Measurements from ENCODE around the gene KIR2DL1. TPM values are rescaled to one million over a fixed set of nuclear protein-coding genes. Genes with fewer than 3 reads are reported as not detected.

KIR2DL1 gene
- total and polyA plus RNA-seq, 2 of the 4 experiments (the other 2 are of a cell fraction): not detected

Small RNAs within 50 kb of the gene (microRNA-seq; reads per million reads assigned to microRNA genes)
- gene KIR3DP1 (ENCODE audit: insufficient read depth, insufficient read length): not detected

Small RNAs within 50 kb of the gene (small RNA-seq; reads per million reads assigned to genes)
- 0 reads per million in 5 experiments for gene KIR3DP1

Other genes with a start within 250 kb of the KIR2DL1 start
- not detected in 2 replicates for gene LILRA2, start 196.0 kb upstream of the KIR2DL1 start, total RNA-seq (2012; rRNA removed)
- not detected in 2 replicates for gene LILRA2, start 196.0 kb upstream of the KIR2DL1 start, polyA plus RNA-seq (2012; rRNA removed)
- gene LILRA1, start 176.2 kb upstream of the KIR2DL1 start, total RNA-seq (2012; rRNA removed): not detected in 2 replicates
- gene LILRA1, start 176.2 kb upstream of the KIR2DL1 start, polyA plus RNA-seq (2012; rRNA removed): not detected in 2 replicates
- gene LILRB1, start 139.3 kb upstream of the KIR2DL1 start, total RNA-seq (2012; rRNA removed): not detected in 2 replicates
- gene LILRB1, start 139.3 kb upstream of the KIR2DL1 start, polyA plus RNA-seq (2012; rRNA removed): not detected in 2 replicates
- not detected in 2 replicates for gene LILRB4, start 106.8 kb upstream of the KIR2DL1 start, total RNA-seq (2012; rRNA removed)
- not detected in 2 replicates for gene LILRB4, start 106.8 kb upstream of the KIR2DL1 start, polyA plus RNA-seq (2012; rRNA removed)
- not detected in 2 replicates for gene KIR3DL3, start 45.4 kb upstream of the KIR2DL1 start, total RNA-seq (2012; rRNA removed)
- not detected in 2 replicates for gene KIR3DL3, start 45.4 kb upstream of the KIR2DL1 start, polyA plus RNA-seq (2012; rRNA removed)
- gene KIR2DL3, start 31.3 kb upstream of the KIR2DL1 start, total RNA-seq (2012; rRNA removed): not detected in 2 replicates
- gene KIR2DL3, start 31.3 kb upstream of the KIR2DL1 start, polyA plus RNA-seq (2012; rRNA removed): not detected in 2 replicates
- not detected in 2 replicates for gene KIR2DL4, start 33.8 kb downstream of the KIR2DL1 start, total RNA-seq (2012; rRNA removed)
- not detected in 2 replicates for gene KIR2DL4, start 33.8 kb downstream of the KIR2DL1 start, polyA plus RNA-seq (2012; rRNA removed)
- not detected in 2 replicates for gene KIR3DL1, start 46.7 kb downstream of the KIR2DL1 start, total RNA-seq (2012; rRNA removed)
- not detected in 2 replicates for gene KIR3DL1, start 46.7 kb downstream of the KIR2DL1 start, polyA plus RNA-seq (2012; rRNA removed)
- gene KIR2DS4, start 62.9 kb downstream of the KIR2DL1 start, total RNA-seq (2012; rRNA removed): not detected in 2 replicates
- not detected in 2 replicates for gene KIR2DS4, start 62.9 kb downstream of the KIR2DL1 start, polyA plus RNA-seq (2012; rRNA removed)
- not detected in 2 replicates for gene KIR3DL2, start 80.7 kb downstream of the KIR2DL1 start, total RNA-seq (2012; rRNA removed)
- gene KIR3DL2, start 80.7 kb downstream of the KIR2DL1 start, polyA plus RNA-seq (2012; rRNA removed): not detected in 2 replicates
- gene FCAR, start 104.4 kb downstream of the KIR2DL1 start, total RNA-seq (2012; rRNA removed): not detected in 2 replicates
- not detected in 2 replicates for gene FCAR, start 104.4 kb downstream of the KIR2DL1 start, polyA plus RNA-seq (2012; rRNA removed)
- gene NCR1, start 136.4 kb downstream of the KIR2DL1 start, total RNA-seq (2012; rRNA removed): not detected in 2 replicates
- not detected in 2 replicates for gene NCR1, start 136.4 kb downstream of the KIR2DL1 start, polyA plus RNA-seq (2012; rRNA removed)
- gene NLRP7, start 177.7 kb downstream of the KIR2DL1 start, total RNA-seq (2012; rRNA removed): not detected in 2 replicates
- gene NLRP7, start 177.7 kb downstream of the KIR2DL1 start, polyA plus RNA-seq (2012; rRNA removed): not detected in 2 replicates
- not detected in 2 replicates for gene NLRP2, start 196.6 kb downstream of the KIR2DL1 start, total RNA-seq (2012; rRNA removed)
- not detected in 2 replicates for gene NLRP2, start 196.6 kb downstream of the KIR2DL1 start, polyA plus RNA-seq (2012; rRNA removed)

Measured in IMR-90 (cell line).